ENCODE results near the gene MAF. TPM values are rescaled to one million over a fixed set of nuclear protein-coding genes. Genes with fewer than 3 reads are reported as not detected.

Gene MAF
- total RNA-seq, 5 donors from 2014 or later (not counting 1 experiment from before 2014, with no cell fraction given) = 31.0 to 80.6 (median 51.3) TPM

DNA sequence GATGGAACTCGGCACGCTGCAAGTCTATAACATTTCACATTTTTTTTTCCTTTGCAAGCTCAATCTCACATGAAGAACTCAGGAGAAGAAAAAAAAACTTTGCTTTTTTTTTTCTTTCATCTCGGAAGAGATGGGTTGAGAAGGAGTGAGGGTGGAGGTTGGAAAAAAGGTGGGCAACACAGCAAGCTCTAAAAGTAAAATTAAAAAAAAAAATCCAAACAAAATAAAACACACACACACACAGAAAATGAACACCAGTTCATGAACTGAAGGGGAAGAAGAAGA, 2.5 kb downstream of the MAF start:
- Histone ChIP-seq H3K9me3 (no peaks in the 10 kb centered on the region), H3K4me3 (ENCODE audit: control insufficient read depth in 1 of 2, extremely low read depth in 1 of 2, low read length in 1 of 2) (peak overlapping the region; percentile 5 to 59), H3K27ac (ENCODE audit: low read length) (no peak overlapping the region), H3K4me1 (ENCODE audit: control insufficient read depth in 1 of 2, extremely low read depth in 1 of 2, insufficient read depth in 2 of 2, low read length in 2 of 2) (peaks cover 4 to 16% of the 10 kb centered on the region in 2 experiments), H3K27me3 (replicated peaks in 1 of 2; ENCODE audit: control insufficient read depth in 2 of 2, extremely low read depth in 1 of 2, insufficient read depth in 2 of 2, low read length in 1 of 2) (peaks cover 0 to 4% of the 10 kb centered on the region in 2 experiments), H3K36me3 (ENCODE audit: control insufficient read depth in 2 of 2, extremely low read depth in 1 of 2, insufficient read depth in 1 of 2, low read length in 1 of 2) (no peaks in the 10 kb centered on the region)
- Mint-ChIP-seq H3K36me3 (peaks cover 8% of the 10 kb centered on the region), H3K4me3 (peak overlapping the region; percentile 88 to 90 (median 89)), H3K27me3 (peaks cover 2 to 7% of the 10 kb centered on the region in 2 donors), H3K9me3 (no peaks in the 10 kb centered on the region), H3K4me1 (peaks cover 38 to 59% (median 56%) of the 10 kb centered on the region in 3 donors), H3K27ac (peak overlapping the region; percentile 81 to 88)
- DNase-seq (no peak), ATAC-seq (replicated peaks in 1 of 4) (no peak)
- POLR2A ChIA-PET = interaction anchor here (0.6 to 0.7 kb wide), 2 partner anchors 235 to 687 kb away, joined by 3 to 7 read pairs; no protein-coding TSS in a partner anchor
- no CpG with 5 or more reads among the region's 3 CpGs for WGBS (ENCODE audit: insufficient coverage)
- CTCF ChIA-PET = interaction anchor here (0.6 to 1.2 kb wide), 4 partner anchors 379 to 1419 kb away, joined by 3 to 5 read pairs (median 4); no protein-coding TSS in a partner anchor

DNA sequence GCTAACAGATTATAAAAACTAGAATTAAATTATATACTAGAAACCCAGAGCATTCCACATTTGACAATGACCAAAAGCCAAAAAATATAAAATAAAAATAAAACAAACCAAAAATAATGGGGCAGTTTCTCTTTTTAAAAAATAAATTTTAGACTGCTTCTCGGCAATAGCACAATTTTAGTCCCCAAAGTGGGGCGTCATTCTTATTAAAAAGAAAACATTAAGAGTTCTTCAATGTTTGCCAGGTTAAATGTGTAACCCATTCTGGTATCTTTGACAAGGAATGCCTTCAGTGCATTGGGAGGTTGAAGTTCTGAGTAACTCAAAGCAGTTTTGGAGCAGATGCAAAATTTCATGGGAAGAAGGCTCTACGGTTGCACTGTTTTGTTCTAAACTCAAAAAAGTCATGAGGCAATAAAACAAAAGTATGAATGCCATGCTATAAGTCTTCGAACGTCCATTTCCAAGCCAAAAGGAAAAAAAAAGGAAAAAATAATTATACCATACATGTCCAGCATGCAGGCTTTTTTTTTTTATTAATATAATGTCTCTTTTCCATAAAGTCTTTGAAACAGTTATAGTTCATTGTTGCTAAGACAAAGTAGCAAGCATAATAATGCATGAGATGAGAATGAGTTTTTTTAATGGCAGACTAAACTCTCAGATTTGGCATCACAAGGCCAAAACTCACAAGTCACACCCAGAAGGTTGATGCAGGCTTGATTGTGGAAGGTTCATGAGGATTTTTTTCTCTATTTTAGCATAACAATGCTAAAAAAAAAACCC, 3.1 kb downstream of the MAF start:
- Histone ChIP-seq H3K27me3 (replicated peaks in 1 of 2; ENCODE audit: control insufficient read depth in 2 of 2, extremely low read depth in 1 of 2, insufficient read depth in 2 of 2, low read length in 1 of 2) (peaks cover 0 to 4% of the 10 kb centered on the region in 2 experiments), H3K4me3 (ENCODE audit: control insufficient read depth in 1 of 2, extremely low read depth in 1 of 2, low read length in 1 of 2) (peak overlapping the region; percentile 23 to 59), H3K27ac (ENCODE audit: low read length) (no peak overlapping the region), H3K4me1 (ENCODE audit: control insufficient read depth in 1 of 2, extremely low read depth in 1 of 2, insufficient read depth in 2 of 2, low read length in 2 of 2) (peaks cover 4 to 16% of the 10 kb centered on the region in 2 experiments), H3K36me3 (ENCODE audit: control insufficient read depth in 2 of 2, extremely low read depth in 1 of 2, insufficient read depth in 1 of 2, low read length in 1 of 2) (no peaks in the 10 kb centered on the region), H3K9me3 (no peaks in the 10 kb centered on the region)
- ATAC-seq (replicated peaks in 1 of 4) (no peak), DNase-seq (no peak)
- Mint-ChIP-seq H3K4me3 (peak overlapping the region; percentile 88 to 90 (median 89)), H3K9me3 (no peaks in the 10 kb centered on the region), H3K27ac (peak overlapping the region; percentile 84 to 88), H3K27me3 (peaks cover 2 to 4% of the 10 kb centered on the region in 2 donors), H3K4me1 (peaks cover 36 to 57% (median 51%) of the 10 kb centered on the region in 3 donors), H3K36me3 (peaks cover 12% of the 10 kb centered on the region)
- ChIA-PET CTCF (interaction anchor here (0.6 to 1.2 kb wide), 3 partner anchors 349 to 462 kb away, joined by 3 to 5 read pairs (median 4); no protein-coding TSS in a partner anchor), POLR2A (interaction anchor here (0.6 to 0.7 kb wide), 2 partner anchors 234 to 687 kb away, joined by 3 to 7 read pairs; no protein-coding TSS in a partner anchor)
- WGBS (ENCODE audit: insufficient coverage) = 60% methylated on average over 1 of the region's 5 CpGs

DNA sequence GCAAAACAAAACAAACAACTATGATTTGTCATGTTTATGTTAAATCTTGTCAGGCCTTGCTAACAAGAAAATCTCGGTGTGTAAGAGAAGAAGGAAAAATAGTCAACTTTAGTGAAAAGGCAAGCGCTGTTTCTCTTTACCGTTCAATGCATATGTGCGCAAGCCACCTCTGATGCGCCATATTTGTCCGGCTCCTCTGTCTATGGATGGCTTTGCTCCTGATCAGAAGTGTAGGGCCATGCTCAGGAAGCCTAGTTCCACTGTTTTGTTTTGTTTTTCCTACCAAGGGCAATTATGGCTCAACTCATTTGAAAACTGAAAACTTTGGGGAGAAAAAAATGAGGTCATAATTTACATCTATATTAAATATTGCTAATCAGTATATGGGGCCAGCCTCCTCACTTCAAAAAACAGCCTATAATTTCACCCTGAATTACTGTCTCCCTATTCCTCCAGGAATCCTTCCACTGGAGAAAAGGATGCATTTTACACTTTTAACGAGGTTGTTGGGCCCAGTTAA, 4.5 kb downstream of the MAF start:
- H3K4me1 ChIP-seq (ENCODE audit: control insufficient read depth in 1 of 2, extremely low read depth in 1 of 2, insufficient read depth in 2 of 2, low read length in 2 of 2) = peaks cover 2 to 3% of the 10 kb centered on the region in 2 experiments
- H3K4me3 Mint-ChIP-seq = peak overlapping the region; percentile 88 to 90 (median 89)
- peak overlapping the region in 1 of 2 donors; percentile 59 for H3K4me3 ChIP-seq (ENCODE audit: control insufficient read depth in 1 of 2, extremely low read depth in 1 of 2, low read length in 1 of 2)
- ChIA-PET CTCF (no interaction called here), POLR2A (no interaction called here)
- peaks cover 0 to 2% of the 10 kb centered on the region in 2 donors for H3K27me3 Mint-ChIP-seq
- H3K9me3 Mint-ChIP-seq = no peaks in the 10 kb centered on the region
- H3K4me1 Mint-ChIP-seq = peaks cover 32 to 58% (median 37%) of the 10 kb centered on the region in 3 donors
- peak overlapping the region; percentile 35 for H3K27ac ChIP-seq (ENCODE audit: low read length)
- no peaks in the 10 kb centered on the region for H3K9me3 ChIP-seq
- DNase-seq (peak in 1 of 35 experiments; percentile 24), ATAC-seq (replicated peaks in 1 of 4) (no peak)
- H3K36me3 ChIP-seq (ENCODE audit: control insufficient read depth in 2 of 2, extremely low read depth in 1 of 2, insufficient read depth in 1 of 2, low read length in 1 of 2) = no peaks in the 10 kb centered on the region
- peaks cover 0 to under 1% of the 10 kb centered on the region in 2 experiments for H3K27me3 ChIP-seq (replicated peaks in 1 of 2; ENCODE audit: control insufficient read depth in 2 of 2, extremely low read depth in 1 of 2, insufficient read depth in 2 of 2, low read length in 1 of 2)
- peak overlapping the region; percentile 71 to 77 for H3K27ac Mint-ChIP-seq
- 67% methylated on average over 3 of the region's 7 CpGs for WGBS (ENCODE audit: insufficient coverage)
- peaks cover 13% of the 10 kb centered on the region for H3K36me3 Mint-ChIP-seq

DNA sequence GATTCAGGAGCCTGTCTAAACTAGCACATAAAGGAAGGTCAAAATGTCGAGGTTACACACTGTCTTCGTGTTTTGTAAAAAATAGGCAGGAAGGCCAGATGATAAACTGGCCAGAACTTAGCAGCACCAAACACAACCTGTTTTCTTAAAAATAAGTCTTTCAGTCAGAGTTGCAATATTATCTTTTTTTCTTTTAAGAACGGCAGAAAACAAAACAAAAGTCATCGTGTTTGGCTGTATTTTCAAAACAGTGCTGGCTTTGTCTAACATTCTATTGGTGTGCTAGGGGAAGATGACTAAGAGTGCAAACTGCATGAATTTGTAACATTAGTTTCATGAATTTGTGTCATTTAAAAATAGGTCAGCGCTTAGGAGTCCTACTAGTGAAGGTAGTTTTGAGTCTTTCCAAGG, 5.3 kb downstream of the MAF start:
- peak overlapping the region; percentile 71 to 77 for H3K27ac Mint-ChIP-seq
- ChIA-PET POLR2A (no interaction called here), CTCF (interaction anchor here in 1 of 2 donors (0.7 kb wide), 1 partner anchor 739 kb away, joined by 3 read pairs; no protein-coding TSS in a partner anchor)
- peaks cover 13% of the 10 kb centered on the region for H3K36me3 Mint-ChIP-seq
- ATAC-seq (replicated peaks in 1 of 4) = no peak
- no peak for DNase-seq
- WGBS (ENCODE audit: insufficient coverage) = 25% methylated on average over 2 of the region's 5 CpGs
- H3K4me3 Mint-ChIP-seq = peak overlapping the region; percentile 88 to 90 (median 89)
- Histone ChIP-seq H3K27ac (ENCODE audit: low read length) (peak overlapping the region; percentile 35), H3K36me3 (ENCODE audit: control insufficient read depth in 2 of 2, extremely low read depth in 1 of 2, insufficient read depth in 1 of 2, low read length in 1 of 2) (no peaks in the 10 kb centered on the region), H3K9me3 (no peaks in the 10 kb centered on the region), H3K27me3 (replicated peaks in 1 of 2; ENCODE audit: control insufficient read depth in 2 of 2, extremely low read depth in 1 of 2, insufficient read depth in 2 of 2, low read length in 1 of 2) (peaks cover 5% of the 10 kb centered on the region in 2 experiments), H3K4me3 (ENCODE audit: control insufficient read depth in 1 of 2, extremely low read depth in 1 of 2, low read length in 1 of 2) (peak overlapping the region in 1 of 2 donors; percentile 59), H3K4me1 (ENCODE audit: control insufficient read depth in 1 of 2, extremely low read depth in 1 of 2, insufficient read depth in 2 of 2, low read length in 2 of 2) (peaks cover under 1 to 2% of the 10 kb centered on the region in 2 experiments)
- H3K9me3 Mint-ChIP-seq = no peaks in the 10 kb centered on the region
- H3K27me3 Mint-ChIP-seq = peaks cover 0 to 5% of the 10 kb centered on the region in 2 donors
- peaks cover 27 to 57% (median 34%) of the 10 kb centered on the region in 3 donors for H3K4me1 Mint-ChIP-seq

DNA sequence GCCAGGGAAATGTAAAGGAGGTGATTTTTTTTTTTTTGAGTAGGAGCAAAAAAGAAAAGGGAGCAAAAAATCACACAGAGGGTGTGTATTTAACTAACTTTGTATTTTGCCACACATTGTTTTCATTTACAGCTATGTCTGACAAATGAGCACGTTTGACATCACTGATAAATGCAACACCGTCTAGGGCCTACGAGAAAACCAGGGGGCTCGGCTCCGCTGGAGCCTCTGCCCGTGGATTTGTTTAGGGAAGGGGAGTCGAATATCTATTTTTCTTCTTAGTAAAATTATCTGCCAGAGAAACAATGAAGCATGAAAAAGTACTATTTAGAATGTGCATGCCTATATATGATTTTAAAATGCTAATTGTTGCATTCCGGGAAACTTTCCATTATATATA, 6.8 kb downstream of the MAF start:
- Mint-ChIP-seq H3K4me3 (peak overlapping the region in 1 of 3 donors; percentile 25), H3K4me1 (peaks cover 33 to 60% (median 33%) of the 10 kb centered on the region in 3 donors)

DNA sequence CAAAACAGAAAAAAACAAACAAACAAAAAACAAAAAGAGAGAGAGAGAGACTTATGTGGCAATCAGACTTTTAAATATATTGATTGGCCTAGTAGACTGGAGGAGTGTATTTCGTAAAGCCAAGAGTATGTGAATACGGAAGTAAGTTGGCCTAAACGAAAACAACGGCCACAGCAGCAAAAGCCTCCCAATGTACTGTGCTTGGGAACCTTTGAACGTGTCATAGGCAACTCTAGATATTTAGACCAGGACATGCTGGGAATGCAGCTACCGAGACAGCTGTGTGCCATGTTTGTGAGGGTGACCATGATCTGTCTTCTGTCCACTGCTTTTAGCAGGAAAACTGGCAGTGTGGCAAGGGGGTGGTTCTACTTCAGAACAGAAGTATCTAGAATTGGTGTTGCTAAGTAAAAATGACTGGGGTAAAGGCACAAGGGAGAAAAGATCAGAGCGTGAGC, 7.4 kb downstream of the MAF start:
- Histone ChIP-seq H3K4me1 (ENCODE audit: control insufficient read depth in 1 of 2, extremely low read depth in 1 of 2, insufficient read depth in 2 of 2, low read length in 2 of 2) (peaks cover 2 to 10% of the 10 kb centered on the region in 2 experiments), H3K27ac (ENCODE audit: low read length) (peak overlapping the region; percentile 44), H3K9me3 (no peaks in the 10 kb centered on the region), H3K36me3 (ENCODE audit: control insufficient read depth in 2 of 2, extremely low read depth in 1 of 2, insufficient read depth in 1 of 2, low read length in 1 of 2) (no peaks in the 10 kb centered on the region), H3K27me3 (replicated peaks in 1 of 2; ENCODE audit: control insufficient read depth in 2 of 2, extremely low read depth in 1 of 2, insufficient read depth in 2 of 2, low read length in 1 of 2) (peaks cover 5 to 18% of the 10 kb centered on the region in 2 experiments), H3K4me3 (ENCODE audit: control insufficient read depth in 1 of 2, extremely low read depth in 1 of 2, low read length in 1 of 2) (no peak overlapping the region)
- Mint-ChIP-seq H3K27ac (peak overlapping the region; percentile 55 to 71), H3K9me3 (no peaks in the 10 kb centered on the region), H3K4me3 (peak overlapping the region; percentile 2 to 52 (median 32)), H3K36me3 (peaks cover 11% of the 10 kb centered on the region), H3K4me1 (peaks cover 29 to 56% (median 32%) of the 10 kb centered on the region in 3 donors), H3K27me3 (peaks cover 4 to 17% of the 10 kb centered on the region in 2 donors)
- 83% methylated on average over 6 of the region's 7 CpGs for WGBS (ENCODE audit: insufficient coverage)
- ATAC-seq (replicated peaks in 1 of 4) (peak in 2 of 4 experiments; percentile 22 to 34), DNase-seq (no peak)
- ChIA-PET CTCF (interaction anchor here in 1 of 2 donors (0.7 kb wide), 1 partner anchor 172 kb away, joined by 3 read pairs; no protein-coding TSS in a partner anchor), POLR2A (no interaction called here)

More for the DNA sequence above, 6.8 kb downstream of the MAF start:
- Mint-ChIP-seq H3K27ac (peak overlapping the region; percentile 55 to 64), H3K36me3 (peaks cover 13% of the 10 kb centered on the region), H3K9me3 (no peaks in the 10 kb centered on the region), H3K27me3 (peaks cover 4 to 13% of the 10 kb centered on the region in 2 donors)
- WGBS (ENCODE audit: insufficient coverage) = no CpG with 5 or more reads among the region's 8 CpGs
- no peak overlapping the region for H3K4me3 ChIP-seq (ENCODE audit: control insufficient read depth in 1 of 2, extremely low read depth in 1 of 2, low read length in 1 of 2)
- no peak for ATAC-seq (replicated peaks in 1 of 4)
- POLR2A ChIA-PET = interaction anchor here in 1 of 2 donors (0.7 kb wide), 1 partner anchor 859 kb away, joined by 3 read pairs; no protein-coding TSS in a partner anchor
- H3K9me3 ChIP-seq = no peaks in the 10 kb centered on the region
- H3K27ac ChIP-seq (ENCODE audit: low read length) = no peak overlapping the region
- no peaks in the 10 kb centered on the region for H3K36me3 ChIP-seq (ENCODE audit: control insufficient read depth in 2 of 2, extremely low read depth in 1 of 2, insufficient read depth in 1 of 2, low read length in 1 of 2)
- DNase-seq = no peak
- peaks cover 5 to 14% of the 10 kb centered on the region in 2 experiments for H3K27me3 ChIP-seq (replicated peaks in 1 of 2; ENCODE audit: control insufficient read depth in 2 of 2, extremely low read depth in 1 of 2, insufficient read depth in 2 of 2, low read length in 1 of 2)
- peaks cover 2 to 10% of the 10 kb centered on the region in 2 experiments for H3K4me1 ChIP-seq (ENCODE audit: control insufficient read depth in 1 of 2, extremely low read depth in 1 of 2, insufficient read depth in 2 of 2, low read length in 2 of 2)
- CTCF ChIA-PET = no interaction called here

Data from T-cell (primary cell).